WTC11 (cell line): Measurements from ENCODE around the gene ARHGAP19.

ENCODE experiments used
- ATF1 ChIP-seq: sonication (generic); formaldehyde crosslinking; IDR thresholded peaks from 2 replicates; pipeline ENCODE4 v1.8.1; 2023; ENCODE audit warnings: mild to moderate bottlenecking, moderate library complexity, missing genetic modification reagents
- ESRRA ChIP-seq: sonication (generic); formaldehyde crosslinking; IDR thresholded peaks from 2 replicates; pipeline ENCODE4 v1.8.1; 2022; ENCODE audit warnings: mild to moderate bottlenecking, missing genetic modification reagents, borderline replicate concordance
- NFYB ChIP-seq: sonication (generic); formaldehyde crosslinking; conservative IDR thresholded peaks from 2 replicates; pipeline ENCODE4 v1.8.0; 2022; ENCODE audit warnings: low read depth, missing genetic modification reagents
- NR2C2 ChIP-seq: sonication (generic); formaldehyde crosslinking; IDR thresholded peaks from 2 replicates; pipeline ENCODE4 v1.8.0; 2022; ENCODE audit warnings: mild to moderate bottlenecking, missing genetic modification reagents
- PRRX2 ChIP-seq: fragments of 250-450 bp; sonication (Bioruptor Pico); IDR thresholded peaks from 2 replicates; pipeline ENCODE4 v1.8.0; 2021; ENCODE audit warnings: mild to moderate bottlenecking
- RELA ChIP-seq: sonication (generic); formaldehyde crosslinking; IDR thresholded peaks from 2 replicates; pipeline ENCODE4 v1.8.1; 2022; ENCODE audit warnings: missing genetic modification reagents, mild to moderate bottlenecking, borderline replicate concordance
- TP53 ChIP-seq: sonication (generic); formaldehyde crosslinking; IDR thresholded peaks from 2 replicates; pipeline ENCODE4 v1.8.1; 2023; ENCODE audit warnings: mild to moderate bottlenecking, missing genetic modification reagents
- ZNF396 ChIP-seq: fragments of 250-450 bp; sonication (Bioruptor Pico); IDR thresholded peaks from 2 replicates; pipeline ENCODE4 v1.8.0; 2021; ENCODE audit warnings: mild to moderate bottlenecking, moderate library complexity, borderline replicate concordance
- TF ChIP-seq, protein P1 (sequence below): fragments of 200-600 bp; IDR thresholded peaks from 2 replicates; pipeline ENCODE4 v1.8.0; 2022; ENCODE audit warnings: antibody characterized with exemption
- TF ChIP-seq, protein P2 (sequence below): sonication (generic); formaldehyde crosslinking; IDR thresholded peaks from 2 replicates; pipeline ENCODE4 v1.8.0; 2022; ENCODE audit warnings: mild to moderate bottlenecking, missing genetic modification reagents
- TF ChIP-seq, protein P3 (sequence below): fragments of 250-450 bp; sonication (Bioruptor Pico); IDR thresholded peaks from 2 replicates; pipeline ENCODE4 v1.9.0; 2021; ENCODE audit warnings: moderate library complexity, mild to moderate bottlenecking, inconsistent platforms, borderline replicate concordance
- TF ChIP-seq, protein P4 (sequence below): sonication (generic); formaldehyde crosslinking; IDR thresholded peaks from 2 replicates; pipeline ENCODE4 v1.8.1; 2022; ENCODE audit warnings: low read depth, missing genetic modification reagents, borderline replicate concordance

DNA sequence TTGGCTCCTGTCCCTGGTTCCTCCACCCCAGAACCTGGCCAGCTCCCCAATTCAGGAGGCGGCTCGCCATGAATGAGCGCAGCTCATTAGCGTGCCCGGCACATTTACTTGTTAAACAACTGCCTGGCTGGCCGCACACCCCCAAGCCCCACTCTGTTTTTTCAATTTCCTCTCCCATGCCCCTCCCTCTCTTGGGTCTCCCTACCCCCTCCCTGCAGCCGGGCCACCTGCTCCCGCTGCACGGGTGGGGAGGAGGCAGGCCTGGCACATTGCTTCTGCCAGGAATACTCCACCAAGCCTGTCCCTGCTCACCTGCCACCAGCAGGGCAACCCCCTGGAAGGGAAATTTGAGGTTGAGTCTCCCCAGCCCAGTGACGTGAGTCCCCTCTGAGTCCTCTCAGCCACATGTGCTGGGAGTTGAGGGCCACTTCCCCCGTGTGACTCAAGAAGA, 104.2 kb downstream of the ARHGAP19 start:
- TF ChIP-seq ESRRA (CRISPR knock-in tag): no peak
- TF ChIP-seq, protein P1, sequence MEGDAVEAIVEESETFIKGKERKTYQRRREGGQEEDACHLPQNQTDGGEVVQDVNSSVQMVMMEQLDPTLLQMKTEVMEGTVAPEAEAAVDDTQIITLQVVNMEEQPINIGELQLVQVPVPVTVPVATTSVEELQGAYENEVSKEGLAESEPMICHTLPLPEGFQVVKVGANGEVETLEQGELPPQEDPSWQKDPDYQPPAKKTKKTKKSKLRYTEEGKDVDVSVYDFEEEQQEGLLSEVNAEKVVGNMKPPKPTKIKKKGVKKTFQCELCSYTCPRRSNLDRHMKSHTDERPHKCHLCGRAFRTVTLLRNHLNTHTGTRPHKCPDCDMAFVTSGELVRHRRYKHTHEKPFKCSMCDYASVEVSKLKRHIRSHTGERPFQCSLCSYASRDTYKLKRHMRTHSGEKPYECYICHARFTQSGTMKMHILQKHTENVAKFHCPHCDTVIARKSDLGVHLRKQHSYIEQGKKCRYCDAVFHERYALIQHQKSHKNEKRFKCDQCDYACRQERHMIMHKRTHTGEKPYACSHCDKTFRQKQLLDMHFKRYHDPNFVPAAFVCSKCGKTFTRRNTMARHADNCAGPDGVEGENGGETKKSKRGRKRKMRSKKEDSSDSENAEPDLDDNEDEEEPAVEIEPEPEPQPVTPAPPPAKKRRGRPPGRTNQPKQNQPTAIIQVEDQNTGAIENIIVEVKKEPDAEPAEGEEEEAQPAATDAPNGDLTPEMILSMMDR: no peak
- TF ChIP-seq, protein P2, sequence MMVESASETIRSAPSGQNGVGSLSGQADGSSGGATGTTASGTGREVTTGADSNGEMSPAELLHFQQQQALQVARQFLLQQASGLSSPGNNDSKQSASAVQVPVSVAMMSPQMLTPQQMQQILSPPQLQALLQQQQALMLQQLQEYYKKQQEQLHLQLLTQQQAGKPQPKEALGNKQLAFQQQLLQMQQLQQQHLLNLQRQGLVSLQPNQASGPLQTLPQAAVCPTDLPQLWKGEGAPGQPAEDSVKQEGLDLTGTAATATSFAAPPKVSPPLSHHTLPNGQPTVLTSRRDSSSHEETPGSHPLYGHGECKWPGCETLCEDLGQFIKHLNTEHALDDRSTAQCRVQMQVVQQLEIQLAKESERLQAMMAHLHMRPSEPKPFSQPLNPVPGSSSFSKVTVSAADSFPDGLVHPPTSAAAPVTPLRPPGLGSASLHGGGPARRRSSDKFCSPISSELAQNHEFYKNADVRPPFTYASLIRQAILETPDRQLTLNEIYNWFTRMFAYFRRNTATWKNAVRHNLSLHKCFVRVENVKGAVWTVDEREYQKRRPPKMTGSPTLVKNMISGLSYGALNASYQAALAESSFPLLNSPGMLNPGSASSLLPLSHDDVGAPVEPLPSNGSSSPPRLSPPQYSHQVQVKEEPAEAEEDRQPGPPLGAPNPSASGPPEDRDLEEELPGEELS (CRISPR knock-in tag): no peak
- no peak for TF ChIP-seq RELA (CRISPR knock-in tag)
- TF ChIP-seq, protein P3, sequence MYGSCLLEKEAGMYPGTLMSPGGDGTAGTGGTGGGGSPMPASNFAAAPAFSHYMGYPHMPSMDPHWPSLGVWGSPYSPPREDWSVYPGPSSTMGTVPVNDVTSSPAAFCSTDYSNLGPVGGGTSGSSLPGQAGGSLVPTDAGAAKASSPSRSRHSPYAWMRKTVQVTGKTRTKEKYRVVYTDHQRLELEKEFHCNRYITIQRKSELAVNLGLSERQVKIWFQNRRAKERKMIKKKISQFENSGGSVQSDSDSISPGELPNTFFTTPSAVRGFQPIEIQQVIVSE: no peak
- TF ChIP-seq TP53 (CRISPR knock-in tag): no peak
- TF ChIP-seq, protein P4, sequence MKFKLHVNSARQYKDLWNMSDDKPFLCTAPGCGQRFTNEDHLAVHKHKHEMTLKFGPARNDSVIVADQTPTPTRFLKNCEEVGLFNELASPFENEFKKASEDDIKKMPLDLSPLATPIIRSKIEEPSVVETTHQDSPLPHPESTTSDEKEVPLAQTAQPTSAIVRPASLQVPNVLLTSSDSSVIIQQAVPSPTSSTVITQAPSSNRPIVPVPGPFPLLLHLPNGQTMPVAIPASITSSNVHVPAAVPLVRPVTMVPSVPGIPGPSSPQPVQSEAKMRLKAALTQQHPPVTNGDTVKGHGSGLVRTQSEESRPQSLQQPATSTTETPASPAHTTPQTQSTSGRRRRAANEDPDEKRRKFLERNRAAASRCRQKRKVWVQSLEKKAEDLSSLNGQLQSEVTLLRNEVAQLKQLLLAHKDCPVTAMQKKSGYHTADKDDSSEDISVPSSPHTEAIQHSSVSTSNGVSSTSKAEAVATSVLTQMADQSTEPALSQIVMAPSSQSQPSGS (CRISPR knock-in tag): no peak
- TF ChIP-seq PRRX2 (CRISPR knock-in tag): no peak
- TF ChIP-seq ZNF396 (CRISPR knock-in tag): no peak
- TF ChIP-seq ATF1: no peak
- no peak for TF ChIP-seq NR2C2 (CRISPR knock-in tag)
- no peak for TF ChIP-seq NFYB (CRISPR knock-in tag)
